ENCODE results near the gene CENPU.

DNA sequence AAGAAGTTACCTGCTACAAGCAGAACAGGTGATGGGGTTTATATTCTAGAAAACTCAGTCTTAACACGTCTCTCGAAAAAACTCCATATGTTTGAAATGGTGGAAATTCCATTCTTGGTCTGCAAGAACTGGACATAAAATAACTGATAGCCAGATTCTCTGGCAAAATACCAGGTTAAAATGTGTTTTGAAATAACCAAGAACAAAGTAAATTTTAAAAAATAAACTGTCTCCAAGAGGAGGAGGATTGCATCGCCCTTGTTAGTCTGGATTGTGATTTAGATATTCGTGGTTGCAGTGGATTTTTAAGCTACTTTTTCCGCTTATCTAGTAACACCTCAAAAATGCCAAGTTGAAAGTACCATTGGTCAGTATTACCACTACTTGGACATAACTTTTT lies 40.8 kb downstream of the CENPU start:
- no peak for TF ChIP-seq POLR2A (IDR thresholded peaks at IDR 0.05; ENCODE audit: low read length)
- no peak for TF ChIP-seq GATA1 (IDR thresholded peaks at IDR 0.05; ENCODE audit: low read depth, low read length)
